ENCODE data around the gene TREM1. TPM values are rescaled to one million over a fixed set of nuclear protein-coding genes. Genes with fewer than 3 reads are reported as not detected.

Gene TREM1
- total and polyA plus RNA-seq, 4 donors, result 0.09 to 1.3 (median 0.38) TPM

DNA sequence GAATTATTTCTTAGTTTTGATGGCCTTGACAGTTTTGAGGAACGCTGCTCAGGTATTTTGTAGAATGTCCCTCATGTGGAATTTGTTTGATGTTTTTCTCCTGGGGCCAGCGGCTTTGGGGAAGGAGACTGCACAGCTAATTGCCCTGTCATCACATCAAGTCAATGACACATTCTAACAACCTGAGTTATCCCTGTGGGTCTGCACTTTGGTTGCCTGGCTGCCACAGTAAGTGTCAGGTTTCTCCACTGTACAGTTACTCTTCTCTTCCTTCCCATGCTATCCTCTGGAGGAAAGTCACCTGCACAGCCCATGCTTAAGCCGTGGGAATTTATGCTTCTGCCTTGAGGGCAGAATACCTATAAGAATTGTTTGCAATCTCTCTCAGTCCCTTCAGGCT is 59.7 kb downstream of the TREM1 start:
- Histone ChIP-seq H3K36me3 (ENCODE audit: control insufficient read depth in 4 of 4, insufficient read depth in 3 of 4, low read depth in 1 of 4, low read length in 3 of 4) (no peaks in the 10 kb centered on the region), H3K27ac (ENCODE audit: low read depth in 1 of 2, low read length in 2 of 2) (no peak overlapping the region), H3K9me3 (ENCODE audit: control insufficient read depth in 4 of 4, low read length in 3 of 4) (no peaks in the 10 kb centered on the region), H3K4me1 (ENCODE audit: control insufficient read depth in 4 of 4, insufficient read depth in 4 of 4, low read length in 3 of 4) (no peaks in the 10 kb centered on the region), H3K9ac (ENCODE audit: low read depth in 1 of 2, low read length in 2 of 2) (no peak overlapping the region), H3K27me3 (ENCODE audit: control insufficient read depth in 4 of 4, insufficient read depth in 4 of 4, low read length in 3 of 4) (peaks cover 0 to 13% (median 0%) of the 10 kb centered on the region in 4 donors), H3K4me3 (ENCODE audit: low read depth in 1 of 3, low read length in 3 of 3) (no peak overlapping the region)
- no peak for DNase-seq (ENCODE audit: low spot score)
- 64% methylated on average over 3 of the region's 3 CpGs for WGBS
- TF ChIP-seq FOXA2 (IDR thresholded peaks at IDR 0.05), result no peak
- TF ChIP-seq, protein P1, sequence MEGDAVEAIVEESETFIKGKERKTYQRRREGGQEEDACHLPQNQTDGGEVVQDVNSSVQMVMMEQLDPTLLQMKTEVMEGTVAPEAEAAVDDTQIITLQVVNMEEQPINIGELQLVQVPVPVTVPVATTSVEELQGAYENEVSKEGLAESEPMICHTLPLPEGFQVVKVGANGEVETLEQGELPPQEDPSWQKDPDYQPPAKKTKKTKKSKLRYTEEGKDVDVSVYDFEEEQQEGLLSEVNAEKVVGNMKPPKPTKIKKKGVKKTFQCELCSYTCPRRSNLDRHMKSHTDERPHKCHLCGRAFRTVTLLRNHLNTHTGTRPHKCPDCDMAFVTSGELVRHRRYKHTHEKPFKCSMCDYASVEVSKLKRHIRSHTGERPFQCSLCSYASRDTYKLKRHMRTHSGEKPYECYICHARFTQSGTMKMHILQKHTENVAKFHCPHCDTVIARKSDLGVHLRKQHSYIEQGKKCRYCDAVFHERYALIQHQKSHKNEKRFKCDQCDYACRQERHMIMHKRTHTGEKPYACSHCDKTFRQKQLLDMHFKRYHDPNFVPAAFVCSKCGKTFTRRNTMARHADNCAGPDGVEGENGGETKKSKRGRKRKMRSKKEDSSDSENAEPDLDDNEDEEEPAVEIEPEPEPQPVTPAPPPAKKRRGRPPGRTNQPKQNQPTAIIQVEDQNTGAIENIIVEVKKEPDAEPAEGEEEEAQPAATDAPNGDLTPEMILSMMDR (IDR thresholded peaks at IDR 0.05; ENCODE audit: low read depth, low read length, missing input control), result no peak
- TF ChIP-seq, protein P2, sequence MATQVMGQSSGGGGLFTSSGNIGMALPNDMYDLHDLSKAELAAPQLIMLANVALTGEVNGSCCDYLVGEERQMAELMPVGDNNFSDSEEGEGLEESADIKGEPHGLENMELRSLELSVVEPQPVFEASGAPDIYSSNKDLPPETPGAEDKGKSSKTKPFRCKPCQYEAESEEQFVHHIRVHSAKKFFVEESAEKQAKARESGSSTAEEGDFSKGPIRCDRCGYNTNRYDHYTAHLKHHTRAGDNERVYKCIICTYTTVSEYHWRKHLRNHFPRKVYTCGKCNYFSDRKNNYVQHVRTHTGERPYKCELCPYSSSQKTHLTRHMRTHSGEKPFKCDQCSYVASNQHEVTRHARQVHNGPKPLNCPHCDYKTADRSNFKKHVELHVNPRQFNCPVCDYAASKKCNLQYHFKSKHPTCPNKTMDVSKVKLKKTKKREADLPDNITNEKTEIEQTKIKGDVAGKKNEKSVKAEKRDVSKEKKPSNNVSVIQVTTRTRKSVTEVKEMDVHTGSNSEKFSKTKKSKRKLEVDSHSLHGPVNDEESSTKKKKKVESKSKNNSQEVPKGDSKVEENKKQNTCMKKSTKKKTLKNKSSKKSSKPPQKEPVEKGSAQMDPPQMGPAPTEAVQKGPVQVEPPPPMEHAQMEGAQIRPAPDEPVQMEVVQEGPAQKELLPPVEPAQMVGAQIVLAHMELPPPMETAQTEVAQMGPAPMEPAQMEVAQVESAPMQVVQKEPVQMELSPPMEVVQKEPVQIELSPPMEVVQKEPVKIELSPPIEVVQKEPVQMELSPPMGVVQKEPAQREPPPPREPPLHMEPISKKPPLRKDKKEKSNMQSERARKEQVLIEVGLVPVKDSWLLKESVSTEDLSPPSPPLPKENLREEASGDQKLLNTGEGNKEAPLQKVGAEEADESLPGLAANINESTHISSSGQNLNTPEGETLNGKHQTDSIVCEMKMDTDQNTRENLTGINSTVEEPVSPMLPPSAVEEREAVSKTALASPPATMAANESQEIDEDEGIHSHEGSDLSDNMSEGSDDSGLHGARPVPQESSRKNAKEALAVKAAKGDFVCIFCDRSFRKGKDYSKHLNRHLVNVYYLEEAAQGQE (IDR thresholded peaks at IDR 0.05), result no peak
- no peak for TF ChIP-seq SP1 (IDR thresholded peaks at IDR 0.05)
- TF ChIP-seq, protein P3, sequence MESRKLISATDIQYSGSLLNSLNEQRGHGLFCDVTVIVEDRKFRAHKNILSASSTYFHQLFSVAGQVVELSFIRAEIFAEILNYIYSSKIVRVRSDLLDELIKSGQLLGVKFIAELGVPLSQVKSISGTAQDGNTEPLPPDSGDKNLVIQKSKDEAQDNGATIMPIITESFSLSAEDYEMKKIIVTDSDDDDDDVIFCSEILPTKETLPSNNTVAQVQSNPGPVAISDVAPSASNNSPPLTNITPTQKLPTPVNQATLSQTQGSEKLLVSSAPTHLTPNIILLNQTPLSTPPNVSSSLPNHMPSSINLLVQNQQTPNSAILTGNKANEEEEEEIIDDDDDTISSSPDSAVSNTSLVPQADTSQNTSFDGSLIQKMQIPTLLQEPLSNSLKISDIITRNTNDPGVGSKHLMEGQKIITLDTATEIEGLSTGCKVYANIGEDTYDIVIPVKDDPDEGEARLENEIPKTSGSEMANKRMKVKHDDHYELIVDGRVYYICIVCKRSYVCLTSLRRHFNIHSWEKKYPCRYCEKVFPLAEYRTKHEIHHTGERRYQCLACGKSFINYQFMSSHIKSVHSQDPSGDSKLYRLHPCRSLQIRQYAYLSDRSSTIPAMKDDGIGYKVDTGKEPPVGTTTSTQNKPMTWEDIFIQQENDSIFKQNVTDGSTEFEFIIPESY (IDR thresholded peaks at IDR 0.05), result no peak
- no peak for TF ChIP-seq RXRA (IDR thresholded peaks at IDR 0.05)
- TF ChIP-seq, protein P4, sequence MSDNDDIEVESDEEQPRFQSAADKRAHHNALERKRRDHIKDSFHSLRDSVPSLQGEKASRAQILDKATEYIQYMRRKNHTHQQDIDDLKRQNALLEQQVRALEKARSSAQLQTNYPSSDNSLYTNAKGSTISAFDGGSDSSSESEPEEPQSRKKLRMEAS (IDR thresholded peaks at IDR 0.05), result no peak
- TF ChIP-seq TAF1 (conservative IDR thresholded peaks at IDR 0.05), result no peak
- no peak for TF ChIP-seq YY1 (IDR thresholded peaks at IDR 0.05)
- no peak for TF ChIP-seq EGR1 (IDR thresholded peaks at IDR 0.05; ENCODE audit: low read depth in 2 of 2)
- TF ChIP-seq RAD21 (IDR thresholded peaks at IDR 0.05), result no peak
- no peak for TF ChIP-seq HNF4G (IDR thresholded peaks at IDR 0.05)
- TF ChIP-seq JUND (IDR thresholded peaks at IDR 0.05), result no peak
- no peak for TF ChIP-seq NR2F2 (IDR thresholded peaks at IDR 0.05)
- no peak for TF ChIP-seq FOXA1 (IDR thresholded peaks at IDR 0.05)

DNA sequence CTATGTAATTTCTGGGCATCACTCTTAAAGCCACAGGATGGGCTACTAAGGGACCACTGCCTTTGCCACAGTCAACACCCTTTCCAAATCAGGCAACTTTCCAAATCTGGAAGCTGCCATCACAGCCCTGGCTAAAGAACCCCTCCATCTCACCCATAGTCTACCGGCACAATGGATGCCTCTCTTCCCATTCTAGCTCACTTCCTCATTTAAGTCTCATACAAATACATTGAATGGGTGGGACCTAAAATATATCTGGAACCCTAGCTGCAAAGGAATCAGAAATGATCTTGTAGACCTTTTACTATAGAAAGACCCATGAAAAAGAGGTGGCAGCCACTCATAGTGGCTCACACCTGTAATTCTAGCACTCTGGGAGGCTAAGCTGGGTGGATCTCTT is 61.7 kb downstream of the TREM1 start:
- no peak overlapping the region for H3K27ac ChIP-seq (ENCODE audit: low read depth in 1 of 2, low read length in 2 of 2)
- DNase-seq (ENCODE audit: low spot score), result no peak
- TF ChIP-seq JUND (IDR thresholded peaks at IDR 0.05) (no peak), YY1 (IDR thresholded peaks at IDR 0.05) (no peak)
- no peak overlapping the region for H3K9ac ChIP-seq (ENCODE audit: low read depth in 1 of 2, low read length in 2 of 2)
- no peaks in the 10 kb centered on the region for H3K36me3 ChIP-seq (ENCODE audit: control insufficient read depth in 4 of 4, insufficient read depth in 3 of 4, low read depth in 1 of 4, low read length in 3 of 4)
- H3K4me1 ChIP-seq (ENCODE audit: control insufficient read depth in 4 of 4, insufficient read depth in 4 of 4, low read length in 3 of 4), result no peaks in the 10 kb centered on the region
- H3K27me3 ChIP-seq (ENCODE audit: control insufficient read depth in 4 of 4, insufficient read depth in 4 of 4, low read length in 3 of 4), result peaks cover 0 to 8% (median 0%) of the 10 kb centered on the region in 4 donors
- 79% methylated on average over 1 of the region's 1 CpG for WGBS
- peaks cover 0 to 7% (median 0%) of the 10 kb centered on the region in 4 donors for H3K9me3 ChIP-seq (ENCODE audit: control insufficient read depth in 4 of 4, low read length in 3 of 4)
- H3K4me3 ChIP-seq (ENCODE audit: low read depth in 1 of 3, low read length in 3 of 3), result no peak overlapping the region

Small RNAs within 50 kb of the gene (small RNA-seq; reads per million reads assigned to genes)
- gene AL391903.2 (not detected), gene AL391903.3 (not detected), gene RNA5SP207 (0.09 reads per million), gene RNU6-643P (not detected)

Other genes with a start within 250 kb of the TREM1 start
- 10 to 100 TPM; 16.2 to 41.9 TPM for gene UNC5CL, start 247.5 kb downstream of the TREM1 start, total RNA-seq
- gene UNC5CL, start 247.5 kb downstream of the TREM1 start, polyA plus RNA-seq, result 10 to 100 TPM in 1 of 2 donors, 1 to 10 TPM in 1; 4.7 to 18.2 TPM
- 10 to 100 TPM in 1 of 2 donors, under 1 TPM in 1; 0.25 to 64.9 TPM for gene TSPO2, start 244.2 kb downstream of the TREM1 start, total RNA-seq
- under 1 TPM; 0.39 to 0.46 TPM for gene TSPO2, start 244.2 kb downstream of the TREM1 start, polyA plus RNA-seq
- gene APOBEC2, start 233.5 kb downstream of the TREM1 start, total RNA-seq, result 1 to 10 TPM in 1 of 2 donors, not detected in 1; 1.6 TPM
- gene APOBEC2, start 233.5 kb downstream of the TREM1 start, polyA plus RNA-seq, result 1 to 10 TPM in 1 of 2 donors, not detected in 1; 2.3 TPM
- gene OARD1, start 214.3 kb downstream of the TREM1 start, total RNA-seq, result 10 to 100 TPM; 20.1 to 25.1 TPM
- gene OARD1, start 214.3 kb downstream of the TREM1 start, polyA plus RNA-seq, result 10 to 100 TPM; 20.9 to 28.6 TPM
- gene NFYA, start 213.7 kb downstream of the TREM1 start, total RNA-seq, result 10 to 100 TPM; 15.1 to 28.4 TPM
- gene NFYA, start 213.7 kb downstream of the TREM1 start, polyA plus RNA-seq, result 1 to 10 TPM; 2.2 to 5.1 TPM
- gene TREML1, start 132.3 kb downstream of the TREM1 start, total RNA-seq, result 1 to 10 TPM in 1 of 2 donors, under 1 TPM in 1; 0.08 to 4.5 TPM
- under 1 TPM in 1 of 2 donors, not detected in 1; 0.12 TPM for gene TREML1, start 132.3 kb downstream of the TREM1 start, polyA plus RNA-seq
- not detected for gene TREM2, start 123.6 kb downstream of the TREM1 start, total RNA-seq
- gene TREM2, start 123.6 kb downstream of the TREM1 start, polyA plus RNA-seq, result under 1 TPM; 0.18 to 0.90 TPM
- 1 to 10 TPM in 1 of 2 donors, under 1 TPM in 1; 0.42 to 9.8 TPM for gene TREML2, start 85.5 kb downstream of the TREM1 start, total RNA-seq
- gene TREML2, start 85.5 kb downstream of the TREM1 start, polyA plus RNA-seq, result under 1 TPM; 0.03 to 0.04 TPM
- under 1 TPM in 1 of 2 donors, not detected in 1; 0.08 TPM for gene TREML4, start 58.3 kb downstream of the TREM1 start, total RNA-seq
- under 1 TPM in 1 of 2 donors, not detected in 1; 0.31 TPM for gene TREML4, start 58.3 kb downstream of the TREM1 start, polyA plus RNA-seq
- not detected for gene NCR2, start 48.9 kb upstream of the TREM1 start, total RNA-seq
- not detected for gene NCR2, start 48.9 kb upstream of the TREM1 start, polyA plus RNA-seq

All from liver (tissue), 10 donors.